ENCODE results near the gene HK2.
A peak's percentile ranks its signal among the peaks of the same experiment; 100 is the strongest.

HK2 gene

GRCh38 chr2:74865770-74866674, 32.1 kb downstream of the HK2 start:
- Mint-ChIP-seq H3K4me1 (no peaks in the 10 kb centered on the region), H3K36me3 (ENCODE audit: insufficient read depth) (peaks cover 2% of the 10 kb centered on the region), H3K27me3 (no peaks in the 10 kb centered on the region), H3K9me3 (no peaks in the 10 kb centered on the region), H3K4me3 (no peak overlapping the region), H3K27ac (ENCODE audit: low read depth) (no peak overlapping the region)
- ATAC-seq (replicated peaks; ENCODE audit: extremely low read depth, poor library complexity, severe bottlenecking) (no peak), DNase-seq (ENCODE audit: low spot score in 2 of 2) (no peak)

- H3K4me3 Mint-ChIP-seq = no peak overlapping the region
- peaks cover 5% of the 10 kb centered on the region for H3K36me3 Mint-ChIP-seq (ENCODE audit: insufficient read depth)
- H3K9me3 Mint-ChIP-seq = no peaks in the 10 kb centered on the region
- H3K4me1 Mint-ChIP-seq = no peaks in the 10 kb centered on the region
- no peak overlapping the region for H3K27ac Mint-ChIP-seq (ENCODE audit: low read depth)
- H3K27me3 Mint-ChIP-seq = no peaks in the 10 kb centered on the region
- DNase-seq (ENCODE audit: low spot score in 2 of 2) (no peak), ATAC-seq (replicated peaks; ENCODE audit: extremely low read depth, poor library complexity, severe bottlenecking) (no peak)
Measured at GRCh38 chr2:74867841-74868658, 34.1 kb downstream of the HK2 start.

- H3K4me1 Mint-ChIP-seq = no peaks in the 10 kb centered on the region
- H3K27ac Mint-ChIP-seq (ENCODE audit: low read depth) = no peak overlapping the region
- H3K27me3 Mint-ChIP-seq = no peaks in the 10 kb centered on the region
- no peak for ATAC-seq (replicated peaks; ENCODE audit: extremely low read depth, poor library complexity, severe bottlenecking)
- peaks cover 2% of the 10 kb centered on the region for H3K36me3 Mint-ChIP-seq (ENCODE audit: insufficient read depth)
- no peak for DNase-seq (ENCODE audit: low spot score in 2 of 2)
- H3K9me3 Mint-ChIP-seq = no peaks in the 10 kb centered on the region
- no peak overlapping the region for H3K4me3 Mint-ChIP-seq
Measured at GRCh38 chr2:74869517-74869916, 35.6 kb downstream of the HK2 start.

- peaks cover 2% of the 10 kb centered on the region for H3K36me3 Mint-ChIP-seq (ENCODE audit: insufficient read depth)
- H3K4me1 Mint-ChIP-seq = no peaks in the 10 kb centered on the region
- no peak overlapping the region for H3K27ac Mint-ChIP-seq (ENCODE audit: low read depth)
- no peaks in the 10 kb centered on the region for H3K9me3 Mint-ChIP-seq
- no peak overlapping the region for H3K4me3 Mint-ChIP-seq
- ATAC-seq (replicated peaks; ENCODE audit: extremely low read depth, poor library complexity, severe bottlenecking) (no peak), DNase-seq (ENCODE audit: low spot score in 2 of 2) (no peak)
- no peaks in the 10 kb centered on the region for H3K27me3 Mint-ChIP-seq
Measured at GRCh38 chr2:74870951-74871350, 37.0 kb downstream of the HK2 start.

DNA sequence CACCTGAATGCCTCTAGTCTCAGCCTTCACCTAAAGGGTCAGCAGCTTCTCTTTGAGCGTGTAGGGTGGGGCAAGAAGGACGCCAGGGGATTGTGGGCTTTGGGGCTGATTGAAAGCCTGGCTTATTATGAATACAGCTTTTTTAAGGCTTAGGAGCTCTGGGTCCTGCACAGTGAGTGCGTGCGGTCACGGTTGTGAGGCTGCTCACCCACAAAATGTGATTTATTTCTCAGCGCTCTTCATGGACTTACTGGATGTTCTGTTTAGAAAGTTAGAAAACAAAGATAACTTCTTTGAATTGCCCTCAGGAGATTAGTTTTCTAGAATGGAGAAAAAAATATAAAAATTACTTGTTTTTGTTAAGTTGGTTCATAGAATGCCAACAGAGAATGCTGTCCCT, 37.5 kb downstream of the HK2 start:
- no peak for DNase-seq (ENCODE audit: low spot score in 2 of 2)
- no peak for ATAC-seq (replicated peaks; ENCODE audit: extremely low read depth, poor library complexity, severe bottlenecking)
- Mint-ChIP-seq H3K9me3 (no peaks in the 10 kb centered on the region), H3K4me1 (no peaks in the 10 kb centered on the region), H3K36me3 (ENCODE audit: insufficient read depth) (peaks cover 2% of the 10 kb centered on the region), H3K27ac (ENCODE audit: low read depth) (no peak overlapping the region), H3K4me3 (no peak overlapping the region), H3K27me3 (no peaks in the 10 kb centered on the region)

GRCh38 chr2:74872389-74872836, 38.5 kb downstream of the HK2 start:
- H3K4me1 Mint-ChIP-seq = no peaks in the 10 kb centered on the region
- H3K9me3 Mint-ChIP-seq = no peaks in the 10 kb centered on the region
- H3K27me3 Mint-ChIP-seq = no peaks in the 10 kb centered on the region
- no peak overlapping the region for H3K27ac Mint-ChIP-seq (ENCODE audit: low read depth)
- no peak overlapping the region for H3K4me3 Mint-ChIP-seq
- peaks cover 2% of the 10 kb centered on the region for H3K36me3 Mint-ChIP-seq (ENCODE audit: insufficient read depth)
- ATAC-seq (replicated peaks; ENCODE audit: extremely low read depth, poor library complexity, severe bottlenecking) = no peak
- DNase-seq (ENCODE audit: low spot score in 2 of 2) = no peak

DNA sequence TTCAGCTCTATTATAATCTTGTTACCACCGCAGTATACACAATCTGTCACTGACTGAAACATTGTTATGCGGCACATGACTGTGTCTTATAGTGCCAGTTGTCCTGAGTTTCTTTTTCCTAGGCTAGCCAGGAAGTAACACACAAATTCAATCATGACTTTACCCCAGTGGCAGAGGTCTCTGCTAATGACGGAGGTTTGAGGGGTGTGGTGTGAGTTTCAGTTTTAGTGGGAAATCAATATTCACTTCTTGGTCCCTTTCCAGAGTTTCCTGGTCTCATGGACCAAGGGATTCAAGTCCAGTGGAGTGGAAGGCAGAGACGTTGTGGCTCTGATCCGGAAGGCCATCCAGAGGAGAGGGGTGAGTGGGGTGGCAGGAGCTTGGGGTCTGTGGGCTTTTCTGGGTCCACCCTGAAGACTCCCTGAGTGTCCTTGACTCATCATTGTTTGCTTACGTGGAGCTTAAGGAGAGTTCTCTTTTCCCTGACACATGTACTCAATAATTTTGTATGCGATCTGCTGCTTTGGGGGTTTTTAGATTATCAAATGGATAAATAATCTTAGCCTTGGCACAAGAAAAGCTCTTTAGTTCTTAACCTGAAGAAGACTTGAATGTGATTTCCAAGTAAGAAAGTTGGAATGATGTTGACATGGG, 39.2 kb downstream of the HK2 start:
- DNase-seq (ENCODE audit: low spot score in 2 of 2) = no peak
- no peak for ATAC-seq (replicated peaks; ENCODE audit: extremely low read depth, poor library complexity, severe bottlenecking)
- H3K9me3 Mint-ChIP-seq = no peaks in the 10 kb centered on the region
- no peaks in the 10 kb centered on the region for H3K4me1 Mint-ChIP-seq
- H3K4me3 Mint-ChIP-seq = no peak overlapping the region
- no peak overlapping the region for H3K27ac Mint-ChIP-seq (ENCODE audit: low read depth)
- H3K36me3 Mint-ChIP-seq (ENCODE audit: insufficient read depth) = peaks cover 2% of the 10 kb centered on the region
- H3K27me3 Mint-ChIP-seq = no peaks in the 10 kb centered on the region

- no peak for DNase-seq (ENCODE audit: low spot score in 2 of 2)
- Mint-ChIP-seq H3K27ac (ENCODE audit: low read depth) (no peak overlapping the region), H3K9me3 (no peaks in the 10 kb centered on the region), H3K4me3 (no peak overlapping the region), H3K36me3 (ENCODE audit: insufficient read depth) (peaks cover 2% of the 10 kb centered on the region), H3K4me1 (no peaks in the 10 kb centered on the region), H3K27me3 (no peaks in the 10 kb centered on the region)
- ATAC-seq (replicated peaks; ENCODE audit: extremely low read depth, poor library complexity, severe bottlenecking) = no peak
Measured at GRCh38 chr2:74873678-74874640, 40.0 kb downstream of the HK2 start.

DNA sequence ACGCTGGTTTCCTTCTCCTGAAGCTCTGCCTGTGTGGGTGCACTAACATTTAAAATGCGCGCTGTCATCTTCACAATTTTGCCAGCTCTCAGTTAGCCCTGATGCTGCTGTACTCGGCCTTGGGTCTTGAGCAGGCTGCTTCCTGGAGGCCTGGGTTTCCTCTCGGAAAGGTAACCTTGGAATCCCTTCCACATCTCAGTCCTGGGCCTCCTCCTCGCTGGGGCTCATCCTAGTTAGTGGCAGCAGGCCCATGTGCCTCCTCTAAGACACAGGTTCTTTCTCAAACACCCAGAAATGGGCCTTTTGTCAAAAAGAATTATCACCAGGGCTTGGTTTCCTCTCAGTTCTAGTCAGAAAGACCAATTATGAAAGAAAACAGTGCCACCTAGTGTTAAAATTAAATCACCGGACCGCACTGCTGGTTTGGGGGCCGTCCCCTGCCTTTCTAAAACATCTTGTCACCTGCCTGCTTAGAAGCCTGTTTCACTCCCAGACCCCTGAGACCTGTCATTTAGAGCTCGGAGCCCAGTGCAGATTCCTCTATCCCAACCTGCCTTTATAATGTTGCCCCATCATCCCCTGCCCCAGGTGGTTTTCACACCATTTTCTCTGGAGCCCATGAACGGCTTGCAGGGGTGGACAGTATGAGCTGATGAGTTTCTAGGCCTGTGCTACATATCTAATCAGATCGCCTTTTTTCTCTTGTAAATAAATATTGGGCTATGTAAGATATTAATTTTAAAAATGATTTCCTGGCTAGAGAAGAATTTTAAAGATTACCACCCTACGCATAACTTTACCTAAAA, 42.4 kb downstream of the HK2 start:
- Mint-ChIP-seq H3K4me3 (no peak overlapping the region), H3K27ac (ENCODE audit: low read depth) (no peak overlapping the region), H3K9me3 (no peaks in the 10 kb centered on the region), H3K4me1 (no peaks in the 10 kb centered on the region), H3K27me3 (no peaks in the 10 kb centered on the region), H3K36me3 (ENCODE audit: insufficient read depth) (peaks cover 2% of the 10 kb centered on the region)
- peak; percentile 18 to 34 for DNase-seq (ENCODE audit: low spot score in 2 of 2)
- peak; percentile 77 for ATAC-seq (replicated peaks; ENCODE audit: extremely low read depth, poor library complexity, severe bottlenecking)

DNA sequence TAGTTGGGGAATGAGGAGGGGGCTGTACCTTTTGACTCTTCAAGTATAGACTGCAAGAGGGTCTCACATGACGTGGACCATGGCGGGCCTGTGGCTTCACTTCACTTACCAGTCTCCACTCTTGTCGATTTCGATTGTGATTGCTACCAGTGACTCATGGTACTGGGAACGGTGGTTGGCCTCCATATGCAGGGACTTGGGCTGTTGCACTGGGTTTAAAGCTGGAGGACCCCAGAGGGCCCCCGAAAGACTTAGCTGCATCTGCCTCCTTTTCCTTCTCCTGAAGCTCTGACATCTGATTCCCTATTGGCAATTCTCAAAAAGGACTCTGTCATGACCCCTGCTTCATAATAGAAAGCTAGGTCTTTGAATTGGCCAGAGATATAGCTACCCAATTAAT, 43.4 kb downstream of the HK2 start:
- Mint-ChIP-seq H3K27me3 (no peaks in the 10 kb centered on the region), H3K27ac (ENCODE audit: low read depth) (no peak overlapping the region), H3K4me3 (no peak overlapping the region), H3K4me1 (no peaks in the 10 kb centered on the region), H3K36me3 (ENCODE audit: insufficient read depth) (peaks cover 2% of the 10 kb centered on the region), H3K9me3 (no peaks in the 10 kb centered on the region)
- ATAC-seq (replicated peaks; ENCODE audit: extremely low read depth, poor library complexity, severe bottlenecking) = no peak
- DNase-seq (ENCODE audit: low spot score in 2 of 2) = no peak

DNA sequence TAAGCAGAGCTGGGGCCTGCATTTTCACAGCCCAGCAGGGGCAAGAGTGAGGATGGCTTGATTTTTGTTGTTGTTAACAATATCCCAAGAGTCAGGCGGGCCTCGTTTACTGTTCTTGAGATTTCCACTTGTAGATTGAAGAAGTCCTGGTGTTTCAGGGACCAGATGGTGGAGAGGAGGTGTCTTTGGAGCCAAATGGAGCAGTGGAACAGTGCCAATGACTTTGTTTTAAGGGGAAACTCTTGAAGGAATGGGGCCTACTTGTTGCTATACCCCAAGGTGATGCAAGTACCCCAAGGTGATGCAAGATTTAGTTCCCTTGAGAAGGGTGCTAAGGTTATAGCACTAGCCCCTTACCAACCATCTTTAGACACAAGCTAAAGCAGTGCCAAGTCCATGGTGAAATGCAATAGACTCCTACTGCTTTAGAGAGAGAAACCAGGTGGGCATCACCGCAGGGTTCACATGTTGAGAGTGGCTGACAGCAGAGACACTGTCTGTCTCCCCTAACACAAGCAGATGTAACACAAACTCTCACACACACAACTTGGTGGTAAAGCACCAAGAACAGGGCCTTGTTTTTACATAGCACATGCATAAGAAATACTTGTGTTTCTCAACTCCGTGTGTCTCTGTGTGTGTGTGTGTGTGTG, 44.0 kb downstream of the HK2 start:
- DNase-seq (ENCODE audit: low spot score in 2 of 2) (no peak), ATAC-seq (replicated peaks; ENCODE audit: extremely low read depth, poor library complexity, severe bottlenecking) (no peak)
- Mint-ChIP-seq H3K4me1 (no peaks in the 10 kb centered on the region), H3K27ac (ENCODE audit: low read depth) (no peak overlapping the region), H3K36me3 (ENCODE audit: insufficient read depth) (peaks cover under 1% of the 10 kb centered on the region), H3K9me3 (no peaks in the 10 kb centered on the region), H3K27me3 (no peaks in the 10 kb centered on the region), H3K4me3 (no peak overlapping the region)

Data from central memory CD8-positive, alpha-beta T cell (primary cell).